GM23248 (cell line): ENCODE data around the gene RAD51B. TPM values are rescaled to one million over a fixed set of nuclear protein-coding genes. Genes with fewer than 3 reads are reported as not detected.

ENCODE experiments used
- DNase-seq: peaks from one replicate; pipeline ENCODE4 v3.0.0-alpha.2; 2015
- H2AFZ ChIP-seq: fragments of 200-600 bp; sonication (generic); 2 replicates; pipeline ENCODE4 v1.6.1; 2016; ENCODE audit warnings: antibody characterized with exemption
- H3F3A ChIP-seq: fragments of 200-600 bp; sonication (generic); 2 replicates; pipeline ENCODE4 v1.6.1; 2016; ENCODE audit warnings: mild to moderate bottlenecking, antibody characterized with exemption, mixed run types; ENCODE audit not compliant: insufficient read depth
- H3K27ac ChIP-seq: fragments of 200-600 bp; sonication (generic); 2 replicates; pipeline ENCODE4 v1.5.1; 2016; ENCODE audit warnings: mild to moderate bottlenecking
- H3K27me3 ChIP-seq: fragments of 200-600 bp; sonication (generic); replicated peaks from 2 replicates; pipeline ENCODE4 v1.6.1; 2016; ENCODE audit warnings: mild to moderate bottlenecking; ENCODE audit not compliant: insufficient read depth
- H3K36me3 ChIP-seq: fragments of 200-600 bp; sonication (generic); 2 replicates; pipeline ENCODE4 v1.6.1; 2016; ENCODE audit warnings: low read depth, mild to moderate bottlenecking
- H3K4me1 ChIP-seq: fragments of 200-600 bp; sonication (generic); 2 replicates; pipeline ENCODE4 v1.6.1; 2016; ENCODE audit warnings: mild to moderate bottlenecking; ENCODE audit not compliant: insufficient read depth
- H3K4me2 ChIP-seq: fragments of 200-600 bp; sonication (generic); one replicate; pipeline ENCODE4 v1.6.1; 2016; ENCODE audit warnings: mild to moderate bottlenecking; ENCODE audit not compliant: unreplicated experiment
- H3K4me3 ChIP-seq: fragments of 200-600 bp; sonication (generic); 2 replicates; pipeline ENCODE4 v1.5.1; 2016; ENCODE audit warnings: mild to moderate bottlenecking
- H3K79me2 ChIP-seq: fragments of 200-600 bp; sonication (generic); 2 replicates; pipeline ENCODE4 v1.6.1; 2016; ENCODE audit warnings: mild to moderate bottlenecking; ENCODE audit not compliant: insufficient read depth
- H3K9ac ChIP-seq: fragments of 200-600 bp; sonication (generic); 2 replicates; pipeline ENCODE4 v1.6.1; 2016; ENCODE audit warnings: mild to moderate bottlenecking
- H3K9me2 ChIP-seq: fragments of 200-600 bp; sonication (generic); 2 replicates; pipeline ENCODE4 v1.6.1; 2016; ENCODE audit warnings: mixed run types, mild to moderate bottlenecking, moderate library complexity; ENCODE audit not compliant: insufficient read depth
- H3K9me3 ChIP-seq: fragments of 200-600 bp; sonication (generic); one replicate; pipeline ENCODE4 v1.6.1; 2017; ENCODE audit warnings: low read depth
- H4K20me1 ChIP-seq: fragments of 200-600 bp; sonication (generic); 2 replicates; pipeline ENCODE4 v1.6.0; 2016; ENCODE audit not compliant: insufficient read depth
- EZH2 ChIP-seq: fragments of 200-600 bp; sonication (generic); IDR thresholded peaks from 2 replicates; pipeline ENCODE4 v1.6.1; 2018; ENCODE audit warnings: antibody characterized with exemption, mild to moderate bottlenecking; ENCODE audit not compliant: insufficient read depth, poor library complexity, severe bottlenecking
- EZH2phosphoT487 ChIP-seq: fragments of 200-600 bp; sonication (generic); IDR thresholded peaks from 2 replicates; pipeline ENCODE4 v1.6.1; 2018; ENCODE audit warnings: antibody characterized with exemption, moderate library complexity, mild to moderate bottlenecking, low read depth; ENCODE audit not compliant: insufficient read depth
- WGBS, 2 experiments: methylation state at CpG; one replicate each; pipeline ENCODE4 v1.1.6; 2015 to 2017; ENCODE audit warnings: low lambda C conversion rate in 2 of 2, low coverage in 1 of 2; ENCODE audit errors: missing lambda C conversion rate in 2 of 2; 5-methylcytosine and 5-hydroxymethylcytosine counted together
- in situ Hi-C: fragments of 300-500 bp; cut with MboI; formaldehyde crosslinking; loops from 2 replicates; pipeline ENCODE4 v1.15.0; 2020
- polyA plus RNA-seq: library from polyadenylated mRNA; unstranded; fragments of >200 nt; fragmentation: Nextera tagmentation; extraction: Ambion mirVana; gene quantifications from 2 replicates; pipeline ENCODE4 v1.2.1, GENCODE V29; 2016
- total RNA-seq: library from RNA; depleted of rRNA; stranded (reverse); fragments of >200 nt; shearing (Covaris generic); gene quantifications from 2 replicates; pipeline ENCODE4 v1.2.3, GENCODE V29; 2014

RAD51B gene
- total and polyA plus RNA-seq, 2 experiments from 2014 or later = 4.0 to 8.8 TPM

- H3K4me3 ChIP-seq = no peak overlapping the region
- no peaks in the 10 kb centered on the region for H3K9me3 ChIP-seq
- no peak overlapping the region for H3K9ac ChIP-seq
- no peaks in the 10 kb centered on the region for H4K20me1 ChIP-seq
- H3K4me2 ChIP-seq = no peak overlapping the region
- whole genome bisulfite sequencing, 2 experiments = 88 to 89% methylated on average over 13 to 24 of the region's 24 CpGs
- TF ChIP-seq EZH2phosphoT487 (no peak), EZH2 (no peak)
- no peaks in the 10 kb centered on the region for H3K27me3 ChIP-seq
- no peaks in the 10 kb centered on the region for H3K79me2 ChIP-seq
- in situ Hi-C loops = no loop called here
- no peaks in the 10 kb centered on the region for H3K36me3 ChIP-seq
- no peak overlapping the region for H2AFZ ChIP-seq
- no peak for DNase-seq
- H3F3A ChIP-seq = peaks cover 57% of the 10 kb centered on the region
- H3K4me1 ChIP-seq = peaks cover 68% of the 10 kb centered on the region
- no peak overlapping the region for H3K27ac ChIP-seq
- H3K9me2 ChIP-seq = no peaks in the 10 kb centered on the region
Measured at GRCh38 chr14:68691031-68691791, 871.6 kb downstream of the RAD51B start.

GRCh38 chr14:68691792-68692118, 872.2 kb downstream of the RAD51B start:
- Histone ChIP-seq H3K4me3 (no peak overlapping the region), H3K27ac (peak overlapping the region; percentile 89; the same call in 1 of the 2 replicates), H3K9ac (no peak overlapping the region), H3K27me3 (no peaks in the 10 kb centered on the region), H2AFZ (no peak overlapping the region), H3K79me2 (no peaks in the 10 kb centered on the region), H4K20me1 (no peaks in the 10 kb centered on the region), H3K9me2 (no peaks in the 10 kb centered on the region), H3F3A (peaks cover 56% of the 10 kb centered on the region), H3K4me2 (no peak overlapping the region), H3K36me3 (no peaks in the 10 kb centered on the region), H3K9me3 (no peaks in the 10 kb centered on the region), H3K4me1 (peaks cover 68% of the 10 kb centered on the region)
- no peak for DNase-seq
- in situ Hi-C loops = no loop called here
- WGBS, 2 experiments = 94 to 100% methylated on average over 3 of the region's 3 CpGs
- TF ChIP-seq EZH2phosphoT487 (no peak), EZH2 (no peak)

- no peak overlapping the region for H3K4me3 ChIP-seq
- H4K20me1 ChIP-seq = no peaks in the 10 kb centered on the region
- 69 to 73% methylated on average over 8 of the region's 8 CpGs for WGBS, 2 experiments
- H3K4me2 ChIP-seq = peak overlapping the region; percentile 49
- no peak for TF ChIP-seq EZH2phosphoT487
- no peak for TF ChIP-seq EZH2
- peak overlapping the region; percentile 59; the same call in 1 of the 2 replicates for H3K9ac ChIP-seq
- peak overlapping the region; percentile 89 for H3K27ac ChIP-seq
- in situ Hi-C loops = no loop called here
- no peaks in the 10 kb centered on the region for H3K27me3 ChIP-seq
- H3K9me3 ChIP-seq = no peaks in the 10 kb centered on the region
- H3K36me3 ChIP-seq = no peaks in the 10 kb centered on the region
- no peaks in the 10 kb centered on the region for H3K79me2 ChIP-seq
- peaks cover 51% of the 10 kb centered on the region for H3F3A ChIP-seq
- DNase-seq = peak; percentile 40
- H3K4me1 ChIP-seq = peaks cover 66% of the 10 kb centered on the region
- no peak overlapping the region for H2AFZ ChIP-seq
- H3K9me2 ChIP-seq = no peaks in the 10 kb centered on the region
Measured at GRCh38 chr14:68692216-68692615, 872.6 kb downstream of the RAD51B start.

GRCh38 chr14:68692916-68693771, 873.6 kb downstream of the RAD51B start:
- Histone ChIP-seq H3K4me2 (peak overlapping the region; percentile 49), H4K20me1 (no peaks in the 10 kb centered on the region), H3K27me3 (no peaks in the 10 kb centered on the region), H3K9me2 (no peaks in the 10 kb centered on the region), H3K27ac (peak overlapping the region; percentile 89), H3K9me3 (no peaks in the 10 kb centered on the region), H3K4me1 (peaks cover 58% of the 10 kb centered on the region), H3K36me3 (no peaks in the 10 kb centered on the region), H3K79me2 (no peaks in the 10 kb centered on the region), H3K4me3 (peak overlapping the region; percentile 17; the same call in 1 of the 2 replicates), H3K9ac (peak overlapping the region; percentile 68), H2AFZ (no peak overlapping the region), H3F3A (peaks cover 47% of the 10 kb centered on the region)
- in situ Hi-C loops = no loop called here
- DNase-seq = peak; percentile 90
- TF ChIP-seq EZH2phosphoT487 (no peak), EZH2 (no peak)
- WGBS, 2 experiments = 15% methylated on average over 14 of the region's 14 CpGs
